ENCODE results near the gene MAML2.

GRCh38 chr11:96357794-96358193 is 14.8 kb upstream of the MAML2 start:
- TF ChIP-seq CTCF (conservative IDR thresholded peaks at IDR 0.05; ENCODE audit: low read length), result no peak
- no peak for TF ChIP-seq EZH2phosphoT487 (IDR thresholded peaks at IDR 0.05; ENCODE audit: borderline replicate concordance, low read depth, low read length)
